Measurements from ENCODE around the gene COL18A1.

The COL18A1 gene

GRCh38 chr21:45457161-45457831, 52.3 kb downstream of the COL18A1 start:
- no peak for DNase-seq

DNA sequence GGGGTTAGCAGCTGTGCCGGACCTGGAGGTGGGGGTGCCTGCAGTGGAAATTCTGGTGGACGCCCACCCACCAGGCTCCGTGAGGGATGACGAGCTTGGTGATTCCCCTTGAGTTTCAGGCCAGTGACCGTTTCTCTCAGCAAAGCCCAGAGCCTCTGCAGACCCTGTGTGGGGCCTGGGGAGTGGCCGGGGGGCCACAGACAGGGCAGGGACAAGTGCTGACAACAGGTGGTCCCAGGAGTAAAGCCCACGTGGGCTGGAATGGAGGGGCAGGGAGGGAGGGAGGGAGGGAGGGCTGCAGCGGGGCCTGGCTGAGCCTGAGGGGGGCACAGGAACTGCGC, 52.8 kb downstream of the COL18A1 start:
- DNase-seq: no peak

DNA sequence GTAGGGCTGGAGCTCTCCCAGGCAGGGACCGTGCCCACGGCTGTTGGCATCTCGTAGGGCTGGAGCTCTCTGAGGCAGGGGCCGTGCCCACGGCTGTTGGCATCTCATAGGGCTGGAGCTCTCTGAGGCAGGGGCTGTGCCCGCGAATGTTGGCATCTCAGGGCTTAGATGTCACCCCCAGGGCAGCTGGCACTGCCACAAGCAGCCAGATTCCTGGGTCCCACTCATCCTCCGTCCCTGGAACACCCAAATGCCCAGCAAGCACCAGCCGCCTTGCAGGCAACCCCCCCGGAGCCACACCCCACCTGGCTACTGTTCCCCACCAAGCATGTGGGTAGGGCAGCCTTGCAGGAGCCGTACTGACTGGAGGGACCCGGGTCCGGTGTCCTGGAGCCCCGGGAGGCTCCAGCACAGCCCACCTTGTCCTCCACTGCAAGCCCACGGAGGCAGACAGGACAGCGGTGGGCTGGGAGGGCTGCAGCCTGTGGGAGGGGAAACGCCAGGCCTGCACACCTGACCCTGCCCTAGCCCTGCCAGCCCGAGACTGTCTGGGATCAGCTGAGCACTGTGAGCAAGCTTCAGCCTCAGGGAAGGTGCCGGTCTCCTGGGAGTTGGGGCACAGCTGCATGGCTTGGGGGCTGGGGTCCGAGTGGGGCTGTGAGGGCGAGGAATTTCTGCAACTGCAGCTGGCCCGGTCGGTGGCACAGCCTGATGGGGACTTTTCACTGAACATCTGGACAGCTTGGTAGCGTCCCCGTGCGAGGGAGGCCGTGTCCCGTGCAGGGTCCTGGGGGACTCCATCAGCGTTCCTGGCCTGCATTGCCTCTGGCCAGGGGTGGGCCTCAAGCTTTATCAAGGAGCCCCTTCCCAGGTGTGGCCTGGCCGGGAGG, 53.6 kb downstream of the COL18A1 start:
- DNase-seq: no peak

- no peak for DNase-seq
Observed at GRCh38 chr21:45459171-45460010, 54.4 kb downstream of the COL18A1 start.

DNA sequence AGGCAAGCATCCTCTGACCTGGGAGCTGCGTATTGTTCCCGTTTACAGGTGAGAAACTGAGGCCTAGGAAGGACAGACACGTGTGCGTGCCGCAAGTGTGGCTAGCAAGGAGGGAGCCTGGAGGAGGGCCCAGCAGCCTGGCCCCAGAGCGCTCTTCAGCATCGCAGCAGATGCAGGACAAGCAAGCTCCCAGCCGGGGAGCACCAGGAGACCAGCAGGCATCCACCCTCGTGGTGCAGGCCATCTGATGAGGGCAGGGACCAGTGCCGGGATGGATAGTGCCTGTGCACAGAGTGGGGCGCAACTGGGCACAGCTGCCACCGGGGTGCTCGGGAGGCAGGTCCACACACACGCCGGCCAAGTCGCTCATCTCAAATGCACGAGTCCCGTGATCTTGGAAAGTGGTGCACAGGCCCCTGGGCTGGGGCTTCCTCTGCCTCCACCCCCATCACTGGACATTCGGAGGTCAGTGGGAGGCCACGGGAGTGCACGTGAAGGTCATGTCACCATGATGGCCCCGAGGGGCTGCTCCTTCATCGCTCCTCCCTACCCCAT, 55.1 kb downstream of the COL18A1 start:
- no peak for DNase-seq

DNA sequence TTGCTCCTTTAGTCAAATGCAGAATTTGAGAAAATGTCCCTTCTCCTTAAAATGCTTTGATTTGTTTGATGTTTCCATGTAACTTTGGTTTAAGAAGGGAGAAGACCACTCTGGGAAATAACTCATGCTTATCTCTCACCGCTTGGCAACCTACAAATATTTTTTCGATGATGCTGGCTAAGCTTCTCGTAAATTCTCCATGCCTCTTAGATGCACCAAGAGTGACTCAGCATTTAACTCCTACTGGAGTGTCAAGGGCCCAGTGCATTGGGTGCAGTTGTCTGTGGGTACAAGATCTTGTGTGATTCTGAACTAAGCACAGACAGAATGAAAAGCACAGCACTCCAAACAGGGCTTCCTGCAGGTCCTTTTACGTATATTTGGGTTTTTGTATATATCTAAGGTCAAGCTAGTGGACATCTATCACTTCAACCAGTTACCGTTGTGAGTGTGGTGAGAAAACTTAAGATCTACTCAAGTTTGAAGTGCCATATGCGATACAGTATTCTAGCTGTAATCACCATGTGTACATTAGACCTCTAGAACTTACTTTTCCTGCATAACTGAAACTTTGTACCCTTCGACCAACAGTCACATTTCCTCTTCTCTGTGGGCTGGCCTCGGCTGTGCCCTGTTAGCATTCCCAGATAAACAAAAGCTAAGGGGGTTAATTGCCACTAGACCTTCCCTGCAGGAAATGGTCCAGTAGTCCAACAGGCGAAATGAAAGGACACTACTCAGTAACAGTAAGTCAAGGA, 55.8 kb downstream of the COL18A1 start:
- no peak for DNase-seq

DNA sequence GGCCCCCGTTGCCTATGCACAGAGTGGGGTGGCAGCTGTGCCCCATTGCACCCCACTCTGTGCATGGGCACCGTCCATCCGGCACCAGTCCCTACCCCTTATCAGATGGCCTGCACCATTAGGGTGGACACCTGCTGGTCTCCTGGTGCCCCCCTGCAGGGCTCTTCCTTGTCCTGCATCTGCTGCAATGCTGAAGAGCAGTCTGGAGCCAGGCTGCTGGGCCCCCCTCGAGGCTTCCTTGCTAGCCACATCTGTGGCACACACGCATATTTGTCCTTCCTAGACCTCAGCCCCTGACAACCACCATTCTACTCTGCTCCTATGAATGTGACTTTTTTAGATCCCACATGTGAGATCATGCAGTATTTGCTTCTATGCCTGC, 56.4 kb downstream of the COL18A1 start:
- DNase-seq: no peak

GRCh38 chr21:45461806-45462341, 56.9 kb downstream of the COL18A1 start:
- DNase-seq: no peak

- DNase-seq: no peak
Observed at GRCh38 chr21:45463871-45464270, 58.9 kb downstream of the COL18A1 start.

- DNase-seq: no peak
Observed at GRCh38 chr21:45464309-45464708, 59.3 kb downstream of the COL18A1 start.

- no peak for DNase-seq
Observed at GRCh38 chr21:45465105-45465504, 60.1 kb downstream of the COL18A1 start.

DNA sequence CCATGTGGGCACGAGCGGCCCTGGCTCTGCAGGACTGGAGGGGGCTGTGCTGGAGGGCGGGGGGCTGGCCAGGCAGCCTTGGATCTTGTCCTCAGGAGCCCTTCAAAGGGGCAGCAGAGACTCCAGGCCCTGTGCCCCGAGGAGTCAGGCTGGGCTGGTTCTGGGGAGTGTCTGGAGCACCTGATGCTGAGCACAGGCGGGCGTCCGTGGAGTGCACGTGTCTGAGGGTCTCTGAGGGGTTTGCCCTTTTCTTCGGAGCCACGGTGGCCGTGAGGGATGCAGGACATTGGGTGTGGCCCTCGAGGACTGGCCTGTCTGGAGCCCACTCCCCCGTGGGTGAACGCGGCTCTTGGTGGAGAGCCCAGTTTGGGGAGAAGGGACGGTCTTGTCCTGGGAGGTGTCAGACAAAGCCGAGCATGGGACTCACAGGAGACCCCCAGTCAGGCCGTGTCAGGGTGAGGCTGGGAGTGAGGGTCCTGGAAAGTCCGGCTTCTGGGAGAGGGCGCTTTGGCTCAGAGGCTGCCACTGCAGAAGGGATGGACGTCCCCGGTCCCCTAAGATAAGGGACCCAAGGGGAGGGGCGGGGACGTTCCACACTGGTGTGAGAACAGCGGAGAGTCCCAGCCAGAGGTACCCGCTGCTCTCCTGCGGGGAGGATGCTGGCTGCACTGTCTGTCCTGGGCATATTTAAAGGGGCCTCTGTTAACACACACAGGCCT, 60.8 kb downstream of the COL18A1 start:
- DNase-seq: no peak

DNA sequence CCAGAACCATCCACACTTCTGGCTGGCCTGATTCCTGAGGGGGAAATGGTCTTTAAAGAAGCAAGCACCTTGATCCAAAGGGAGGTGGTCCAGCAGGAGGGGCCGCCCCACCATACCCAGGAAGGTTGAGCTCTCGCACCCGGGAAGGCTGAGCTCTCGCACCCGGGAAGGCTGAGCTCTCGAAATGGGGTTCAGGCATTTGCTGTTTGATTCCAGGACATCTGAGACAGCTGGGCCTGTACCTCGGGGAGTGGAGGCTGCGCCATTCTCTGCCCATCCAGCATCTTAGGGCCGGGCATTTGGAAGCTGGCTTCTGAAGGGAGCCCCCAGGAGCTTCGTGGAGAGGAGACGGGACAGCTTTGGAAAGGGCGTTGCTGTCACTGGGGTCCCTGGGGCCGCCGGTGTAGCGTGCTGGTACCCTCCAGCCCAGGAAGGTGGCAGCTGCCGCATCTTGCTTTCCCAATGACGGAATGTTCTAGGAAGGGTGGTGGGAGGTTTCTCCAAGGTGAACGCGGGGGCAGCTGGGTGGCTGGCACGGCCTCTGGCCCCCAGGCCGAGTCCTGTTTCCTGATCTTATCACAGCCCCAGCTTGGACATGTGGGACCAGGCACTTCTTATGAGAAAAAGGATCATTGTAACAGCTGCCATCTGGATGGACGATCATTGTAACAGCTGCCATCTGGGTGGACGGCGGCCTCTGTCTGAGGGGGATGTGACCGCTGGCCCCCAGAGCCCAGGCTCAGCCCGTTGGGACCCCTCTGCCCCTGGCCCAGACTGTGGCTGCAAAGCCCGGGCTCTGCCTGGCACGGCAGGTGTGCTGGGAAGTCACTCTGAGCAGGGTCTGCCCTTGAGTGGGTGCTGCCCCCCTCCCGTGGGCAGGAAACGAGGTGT, 61.6 kb downstream of the COL18A1 start:
- DNase-seq: no peak

- DNase-seq: no peak
Observed at GRCh38 chr21:45467221-45467779, 62.3 kb downstream of the COL18A1 start.

DNA sequence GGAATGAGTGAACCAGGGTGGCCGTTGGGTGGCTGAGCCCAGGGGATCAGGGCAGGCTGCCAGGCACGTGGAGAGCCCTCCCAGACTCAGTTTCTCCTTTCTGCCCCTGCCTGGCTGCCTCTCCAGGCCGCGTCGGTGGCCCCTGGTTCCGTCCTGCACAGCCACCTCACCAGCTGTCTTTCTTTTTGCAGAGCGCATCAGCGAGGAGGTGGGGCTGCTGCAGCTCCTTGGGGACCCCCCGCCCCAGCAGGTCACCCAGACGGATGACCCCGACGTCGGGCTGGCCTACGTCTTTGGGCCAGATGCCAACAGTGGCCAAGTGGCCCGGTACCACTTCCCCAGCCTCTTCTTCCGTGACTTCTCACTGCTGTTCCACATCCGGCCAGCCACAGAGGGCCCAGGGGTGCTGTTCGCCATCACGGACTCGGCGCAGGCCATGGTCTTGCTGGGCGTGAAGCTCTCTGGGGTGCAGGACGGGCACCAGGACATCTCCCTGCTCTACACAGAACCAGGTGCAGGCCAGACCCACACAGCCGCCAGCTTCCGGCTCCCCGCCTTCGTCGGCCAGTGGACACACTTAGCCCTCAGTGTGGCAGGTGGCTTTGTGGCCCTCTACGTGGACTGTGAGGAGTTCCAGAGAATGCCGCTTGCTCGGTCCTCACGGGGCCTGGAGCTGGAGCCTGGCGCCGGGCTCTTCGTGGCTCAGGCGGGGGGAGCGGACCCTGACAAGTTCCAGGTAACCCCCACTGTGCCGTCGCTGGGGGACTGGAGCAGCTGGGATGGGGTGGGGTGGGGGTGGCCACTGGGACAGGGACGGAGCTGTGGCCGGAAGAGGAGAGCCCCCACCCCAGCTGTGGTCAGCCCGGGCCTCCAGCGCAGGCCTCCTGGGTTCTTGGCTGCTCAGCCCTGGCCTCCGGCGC, 63.3 kb downstream of the COL18A1 start:
- DNase-seq: no peak

GRCh38 chr21:45468971-45469272, 64.0 kb downstream of the COL18A1 start:
- no peak for DNase-seq

GRCh38 chr21:45469273-45470086, 64.5 kb downstream of the COL18A1 start:
- DNase-seq: no peak

DNA sequence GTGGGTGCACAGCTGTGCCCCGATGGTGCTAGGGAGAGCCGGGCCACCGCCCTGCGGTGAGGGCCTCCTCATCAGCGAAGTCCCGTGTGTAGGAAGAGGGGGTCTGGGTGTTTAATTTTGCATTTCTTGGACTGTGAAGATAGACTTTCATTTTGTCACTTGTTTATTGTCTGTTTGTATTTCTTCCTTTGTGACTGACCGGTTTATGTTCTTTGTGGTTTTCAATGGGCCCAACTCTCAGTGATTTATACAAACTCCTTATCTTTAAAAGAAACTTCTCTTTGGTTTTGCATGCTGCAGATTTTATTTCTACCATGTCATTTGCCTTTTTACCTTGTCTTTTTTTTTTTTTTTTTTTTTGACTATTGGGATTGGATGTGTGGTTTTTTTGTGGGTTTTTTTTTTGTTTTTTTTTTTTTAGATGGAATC, 65.1 kb downstream of the COL18A1 start:
- DNase-seq: no peak

Data from inflammatory macrophage treated with lipopolysaccharide for 4 hours (primary cell).